ENCODE measurements around the gene TGFBR2. TPM values are rescaled to one million over a fixed set of nuclear protein-coding genes. Genes with fewer than 3 reads are reported as not detected.

The TGFBR2 gene
- total RNA-seq, 2 donors from 2014 or later: 6.0 to 9.6 TPM

DNA sequence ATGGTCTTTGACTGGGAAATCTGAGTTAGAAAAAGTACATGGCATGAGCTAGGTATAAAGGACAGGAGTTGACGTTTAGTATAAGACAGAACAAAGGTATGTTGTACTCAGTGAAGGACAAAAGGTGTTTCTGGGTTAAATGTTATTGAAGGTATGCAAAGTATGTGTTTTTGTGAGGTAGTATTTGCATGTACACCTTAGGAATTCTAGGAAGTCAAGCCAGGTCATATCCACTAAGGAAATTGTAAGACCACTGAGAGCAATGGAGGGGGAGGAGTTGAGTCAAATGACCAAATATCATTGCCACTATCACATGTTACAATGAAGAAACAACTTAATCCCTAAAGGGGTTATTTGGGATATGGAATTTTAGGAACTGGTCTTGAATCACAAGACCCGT, 24.4 kb upstream of the TGFBR2 start:
- no peaks in the 10 kb centered on the region for H3K27me3 ChIP-seq (ENCODE audit: control insufficient read depth, insufficient read depth, low read length, poor library complexity, severe bottlenecking)
- no peak for DNase-seq
- no peak overlapping the region for H3K9ac ChIP-seq (ENCODE audit: extremely low read depth, low read length, poor library complexity, severe bottlenecking)
- Mint-ChIP-seq H3K27me3 (ENCODE audit: insufficient read depth) (no peaks in the 10 kb centered on the region), H3K9me3 (no peaks in the 10 kb centered on the region), H3K27ac (no peak overlapping the region), H3K4me3 (no peak overlapping the region), H3K36me3 (ENCODE audit: low read depth) (no peaks in the 10 kb centered on the region), H3K4me1 (peaks cover 33% of the 10 kb centered on the region)
- H3K36me3 ChIP-seq (ENCODE audit: control insufficient read depth, insufficient read depth, low read length): no peaks in the 10 kb centered on the region
- H3K4me3 ChIP-seq (ENCODE audit: low read length): no peak overlapping the region
- no peaks in the 10 kb centered on the region for H3K9me3 ChIP-seq (ENCODE audit: control insufficient read depth, low read length)
- WGBS, 2 experiments (ENCODE audit: insufficient coverage in 1 of 2, insufficient read length in 1 of 2): 90 to 94% methylated on average over 1 to 2 of the region's 2 CpGs
- H3K27ac ChIP-seq (ENCODE audit: low read depth, low read length): no peak overlapping the region
- TF ChIP-seq, protein P1, sequence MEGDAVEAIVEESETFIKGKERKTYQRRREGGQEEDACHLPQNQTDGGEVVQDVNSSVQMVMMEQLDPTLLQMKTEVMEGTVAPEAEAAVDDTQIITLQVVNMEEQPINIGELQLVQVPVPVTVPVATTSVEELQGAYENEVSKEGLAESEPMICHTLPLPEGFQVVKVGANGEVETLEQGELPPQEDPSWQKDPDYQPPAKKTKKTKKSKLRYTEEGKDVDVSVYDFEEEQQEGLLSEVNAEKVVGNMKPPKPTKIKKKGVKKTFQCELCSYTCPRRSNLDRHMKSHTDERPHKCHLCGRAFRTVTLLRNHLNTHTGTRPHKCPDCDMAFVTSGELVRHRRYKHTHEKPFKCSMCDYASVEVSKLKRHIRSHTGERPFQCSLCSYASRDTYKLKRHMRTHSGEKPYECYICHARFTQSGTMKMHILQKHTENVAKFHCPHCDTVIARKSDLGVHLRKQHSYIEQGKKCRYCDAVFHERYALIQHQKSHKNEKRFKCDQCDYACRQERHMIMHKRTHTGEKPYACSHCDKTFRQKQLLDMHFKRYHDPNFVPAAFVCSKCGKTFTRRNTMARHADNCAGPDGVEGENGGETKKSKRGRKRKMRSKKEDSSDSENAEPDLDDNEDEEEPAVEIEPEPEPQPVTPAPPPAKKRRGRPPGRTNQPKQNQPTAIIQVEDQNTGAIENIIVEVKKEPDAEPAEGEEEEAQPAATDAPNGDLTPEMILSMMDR (conservative IDR thresholded peaks at IDR 0.05): no peak
- peaks cover 4% of the 10 kb centered on the region for H3K4me1 ChIP-seq (ENCODE audit: control insufficient read depth, insufficient read depth, low read length)

DNA sequence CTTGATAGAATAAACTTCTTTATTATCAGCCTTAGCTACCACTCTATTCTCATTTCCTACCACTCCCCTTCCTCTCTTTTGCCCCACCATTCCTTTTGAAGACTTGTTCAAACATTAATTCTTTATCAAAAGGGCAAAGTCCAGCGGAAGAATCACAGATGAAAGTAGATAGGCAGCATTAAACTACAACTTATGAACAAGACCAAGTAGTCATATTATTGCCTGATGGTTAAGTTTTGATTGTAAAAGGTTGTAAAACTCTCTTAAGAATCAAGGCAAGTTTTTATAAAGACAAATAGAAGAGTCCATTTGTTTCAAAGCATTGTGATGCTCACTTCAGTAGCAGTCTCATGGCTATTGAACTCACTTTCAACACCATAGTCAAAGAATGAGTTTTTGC, 22.4 kb upstream of the TGFBR2 start:
- TF ChIP-seq, protein P1 (conservative IDR thresholded peaks at IDR 0.05): no peak

DNA sequence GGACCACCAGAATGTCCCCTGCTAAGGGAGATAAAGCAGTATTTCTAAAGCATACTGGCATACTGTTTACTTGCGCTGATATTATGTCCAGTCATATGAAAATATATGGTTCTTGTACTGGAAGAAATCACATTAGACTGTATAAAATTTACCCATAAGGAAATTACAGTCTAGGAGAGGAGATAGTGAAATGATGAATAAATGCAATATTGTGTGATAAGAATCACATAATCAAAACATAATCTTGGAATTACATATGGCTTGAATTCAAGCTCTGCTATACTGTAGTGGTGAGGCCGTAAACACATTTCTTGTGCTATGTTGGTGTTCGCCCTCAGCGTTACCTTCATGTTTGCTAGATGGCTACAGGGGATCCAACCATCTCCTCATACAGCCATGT, 20.7 kb upstream of the TGFBR2 start:
- H3K36me3 Mint-ChIP-seq (ENCODE audit: low read depth): no peaks in the 10 kb centered on the region
- H3K4me1 Mint-ChIP-seq: peaks cover 15% of the 10 kb centered on the region
- no peak for DNase-seq
- no peaks in the 10 kb centered on the region for H3K27me3 Mint-ChIP-seq (ENCODE audit: insufficient read depth)
- Histone ChIP-seq H3K4me3 (ENCODE audit: low read length) (no peak overlapping the region), H3K27ac (ENCODE audit: low read depth, low read length) (no peak overlapping the region), H3K4me1 (ENCODE audit: control insufficient read depth, insufficient read depth, low read length) (no peaks in the 10 kb centered on the region), H3K27me3 (ENCODE audit: control insufficient read depth, insufficient read depth, low read length, poor library complexity, severe bottlenecking) (no peaks in the 10 kb centered on the region), H3K9me3 (ENCODE audit: control insufficient read depth, low read length) (no peaks in the 10 kb centered on the region), H3K9ac (ENCODE audit: extremely low read depth, low read length, poor library complexity, severe bottlenecking) (no peak overlapping the region), H3K36me3 (ENCODE audit: control insufficient read depth, insufficient read depth, low read length) (no peaks in the 10 kb centered on the region)
- no peak overlapping the region for H3K27ac Mint-ChIP-seq
- no peak overlapping the region for H3K4me3 Mint-ChIP-seq
- TF ChIP-seq, protein P1 (conservative IDR thresholded peaks at IDR 0.05): no peak
- H3K9me3 Mint-ChIP-seq: no peaks in the 10 kb centered on the region
- 88 to 100% methylated on average over 1 to 4 of the region's 4 CpGs for WGBS, 2 experiments (ENCODE audit: insufficient coverage in 1 of 2, insufficient read length in 1 of 2)

More for the DNA sequence above, 22.4 kb upstream of the TGFBR2 start:
- H3K27ac ChIP-seq (ENCODE audit: low read depth, low read length): no peak overlapping the region
- Mint-ChIP-seq H3K27ac (no peak overlapping the region), H3K4me1 (peaks cover 19% of the 10 kb centered on the region), H3K9me3 (no peaks in the 10 kb centered on the region), H3K36me3 (ENCODE audit: low read depth) (no peaks in the 10 kb centered on the region), H3K4me3 (no peak overlapping the region), H3K27me3 (ENCODE audit: insufficient read depth) (no peaks in the 10 kb centered on the region)
- H3K27me3 ChIP-seq (ENCODE audit: control insufficient read depth, insufficient read depth, low read length, poor library complexity, severe bottlenecking): no peaks in the 10 kb centered on the region
- WGBS, 2 experiments (ENCODE audit: insufficient coverage in 1 of 2, insufficient read length in 1 of 2): 92% methylated on average over 1 of the region's 1 CpG; no CpG with 5 or more reads in 1 of the 2 experiments
- H3K9me3 ChIP-seq (ENCODE audit: control insufficient read depth, low read length): no peaks in the 10 kb centered on the region
- peaks cover 4% of the 10 kb centered on the region for H3K4me1 ChIP-seq (ENCODE audit: control insufficient read depth, insufficient read depth, low read length)
- DNase-seq: no peak
- no peaks in the 10 kb centered on the region for H3K36me3 ChIP-seq (ENCODE audit: control insufficient read depth, insufficient read depth, low read length)
- no peak overlapping the region for H3K4me3 ChIP-seq (ENCODE audit: low read length)
- H3K9ac ChIP-seq (ENCODE audit: extremely low read depth, low read length, poor library complexity, severe bottlenecking): no peak overlapping the region

Data from endodermal cell (in vitro differentiated cells).